H9 (cell line): Measurements from ENCODE around the gene CHORDC1. TPM values are rescaled to one million over a fixed set of nuclear protein-coding genes. Genes with fewer than 3 reads are reported as not detected.

Source experiments
- DNase-seq: peaks from one replicate; pipeline ENCODE4 v3.0.0-alpha.2; 2017
- H2AFZ ChIP-seq: one replicate; pipeline ENCODE4 v1.6.1; 2013; ENCODE audit warnings: mild to moderate bottlenecking, low read length, control low read depth, moderate library complexity
- H2AK5ac ChIP-seq: 2 replicates; pipeline ENCODE4 v1.6.1; 2013; ENCODE audit warnings: low read length, control low read depth, mixed read lengths; ENCODE audit not compliant: insufficient read length
- H2BK120ac ChIP-seq: one replicate; pipeline ENCODE4 v1.6.1; 2013; ENCODE audit warnings: low read depth, mild to moderate bottlenecking, low read length, control low read depth, inconsistent platforms; ENCODE audit not compliant: poor library complexity, severe bottlenecking
- H2BK12ac ChIP-seq: 2 replicates; pipeline ENCODE4 v1.6.1; 2013; ENCODE audit warnings: low read length, control low read depth, mixed read lengths, low read depth; ENCODE audit not compliant: insufficient read length
- H2BK15ac ChIP-seq: 2 replicates; pipeline ENCODE4 v1.6.1; 2013; ENCODE audit warnings: low read depth, low read length, control low read depth
- H2BK20ac ChIP-seq: one replicate; pipeline ENCODE4 v1.6.1; 2013; ENCODE audit warnings: low read depth, mild to moderate bottlenecking, low read length, control low read depth, inconsistent platforms; ENCODE audit not compliant: poor library complexity, severe bottlenecking
- H2BK5ac ChIP-seq: 2 replicates; pipeline ENCODE4 v1.6.1; 2013; ENCODE audit warnings: low read length, control low read depth, mixed read lengths; ENCODE audit not compliant: insufficient read length
- H3K14ac ChIP-seq: 2 replicates; pipeline ENCODE4 v1.6.1; 2013; ENCODE audit warnings: low read length, control low read depth; ENCODE audit not compliant: insufficient read depth
- H3K18ac ChIP-seq: 2 replicates; pipeline ENCODE4 v1.6.1; 2013; ENCODE audit warnings: low read depth, mild to moderate bottlenecking, mixed read lengths, low read length, control low read depth; ENCODE audit not compliant: insufficient read length
- H3K23ac ChIP-seq: 2 replicates; pipeline ENCODE4 v1.6.1; 2013; ENCODE audit warnings: low read length, control low read depth, mixed read lengths, low read depth; ENCODE audit not compliant: insufficient read length
- H3K23me2 ChIP-seq: 2 replicates; pipeline ENCODE4 v1.6.1; 2013; ENCODE audit warnings: low read depth, mild to moderate bottlenecking, mixed read lengths, low read length, control low read depth; ENCODE audit not compliant: insufficient read length, poor library complexity, severe bottlenecking
- H3K27ac ChIP-seq: 2 replicates; pipeline ENCODE4 v1.5.1; 2013; ENCODE audit warnings: low read length, control low read depth, mixed read lengths, low read depth; ENCODE audit not compliant: insufficient read length
- H3K27me3 ChIP-seq: 2 replicates; pipeline ENCODE4 v1.6.1; 2013; ENCODE audit warnings: low read length, control low read depth, inconsistent platforms; ENCODE audit not compliant: insufficient read depth
- H3K4ac ChIP-seq: 2 replicates; pipeline ENCODE4 v1.6.1; 2013; ENCODE audit warnings: low read depth, mild to moderate bottlenecking, control low read depth, inconsistent platforms, low read length, moderate library complexity
- H3K4me1 ChIP-seq: 2 replicates; pipeline ENCODE4 v1.6.1; 2013; ENCODE audit warnings: low read length, control low read depth, inconsistent platforms; ENCODE audit not compliant: insufficient read depth
- H3K4me2 ChIP-seq: 2 replicates; pipeline ENCODE4 v1.6.1; 2013; ENCODE audit warnings: low read length, control low read depth, mixed read lengths; ENCODE audit not compliant: insufficient read length, insufficient read depth
- H3K56ac ChIP-seq: 2 replicates; pipeline ENCODE4 v1.6.1; 2013; ENCODE audit warnings: low read depth, mild to moderate bottlenecking, mixed read lengths, low read length, control low read depth; ENCODE audit not compliant: insufficient read length
- H3K79me1 ChIP-seq: 2 replicates; pipeline ENCODE4 v1.6.1; 2013; ENCODE audit warnings: low read depth, mild to moderate bottlenecking, moderate library complexity, low read length, control low read depth, inconsistent platforms; ENCODE audit not compliant: insufficient read depth, poor library complexity, severe bottlenecking
- H3K79me2 ChIP-seq: 2 replicates; pipeline ENCODE4 v1.6.1; 2013; ENCODE audit warnings: low read length, control low read depth, inconsistent platforms; ENCODE audit not compliant: insufficient read depth
- H3K9ac ChIP-seq: 2 replicates; pipeline ENCODE4 v1.6.1; 2013; ENCODE audit warnings: low read length, control low read depth, mixed read lengths; ENCODE audit not compliant: insufficient read length; ENCODE audit errors: extremely low read depth
- H3K9me3 ChIP-seq: one replicate; pipeline ENCODE4 v1.6.1; 2013; ENCODE audit warnings: low read depth, low read length, inconsistent platforms; ENCODE audit not compliant: control insufficient read depth
- H3T11ph ChIP-seq: one replicate; pipeline ENCODE4 v1.6.1; 2013; ENCODE audit warnings: mild to moderate bottlenecking, low read length, control low read depth, inconsistent platforms
- H4K20me1 ChIP-seq: one replicate; pipeline ENCODE4 v1.6.1; 2013; ENCODE audit not compliant: control insufficient read depth, insufficient read length, insufficient read depth
- H4K5ac ChIP-seq: 2 replicates; pipeline ENCODE4 v1.6.1; 2013; ENCODE audit warnings: low read depth, mild to moderate bottlenecking, mixed read lengths, low read length, control low read depth; ENCODE audit not compliant: insufficient read length
- H4K8ac ChIP-seq: replicated peaks from 2 replicates; pipeline ENCODE4 v1.6.1; 2013; ENCODE audit warnings: low read length, control low read depth, mixed read lengths, low read depth; ENCODE audit not compliant: insufficient read length
- H4K91ac ChIP-seq: 2 replicates; pipeline ENCODE4 v1.6.1; 2013; ENCODE audit warnings: low read depth, mild to moderate bottlenecking, moderate library complexity, mixed read lengths, low read length, control low read depth; ENCODE audit not compliant: insufficient read length
- H3K27ac Mint-ChIP-seq, 3 experiments: 2 replicates in 2 of 3; 3 replicates in 1 of 3; pipeline ENCODE4 v1.8.0; 2020 to 2021; ENCODE audit warnings: mixed read lengths in 3 of 3, mild to moderate bottlenecking in 1 of 3, moderate library complexity in 1 of 3
- H3K27me3 Mint-ChIP-seq: 2 replicates; pipeline ENCODE4 v1.8.0; 2021; ENCODE audit warnings: low read depth, mild to moderate bottlenecking, moderate library complexity, mixed read lengths
- H3K36me3 Mint-ChIP-seq, 3 experiments: 2 replicates in 2 of 3; 3 replicates in 1 of 3; pipeline ENCODE4 v1.8.0; 2020 to 2021; ENCODE audit warnings: low read depth in 3 of 3, mixed read lengths in 3 of 3; ENCODE audit not compliant: insufficient read depth in 1 of 3
- H3K4me1 Mint-ChIP-seq, 2 experiments: 2 replicates each; pipeline ENCODE4 v1.8.0; 2020; ENCODE audit warnings: mixed read lengths in 2 of 2
- H3K4me3 Mint-ChIP-seq, 2 experiments: 2 replicates in 1 of 2; 3 replicates in 1 of 2; pipeline ENCODE4 v1.8.0; 2020 to 2021; ENCODE audit warnings: mild to moderate bottlenecking in 2 of 2, mixed read lengths in 2 of 2, moderate library complexity in 1 of 2
- H3K9me3 Mint-ChIP-seq, 2 experiments: 2 replicates in 1 of 2; 3 replicates in 1 of 2; pipeline ENCODE4 v1.8.0; 2020; ENCODE audit warnings: mild to moderate bottlenecking in 2 of 2, mixed read lengths in 2 of 2, moderate library complexity in 1 of 2
- CTCF ChIP-seq: fragments of 200-600 bp; sonication (generic); conservative IDR thresholded peaks from 3 replicates; pipeline ENCODE4 v1.8.0; 2021; ENCODE audit warnings: antibody characterized with exemption, mild to moderate bottlenecking
- WGBS: extraction: QIAGEN DNeasy Blood & Tissue Kit; methylation state at CpG from one replicate; pipeline ENCODE4 v1.1.7; 2013; ENCODE audit warnings: missing lambda C conversion rate, low lambda C conversion rate, mixed read lengths; ENCODE audit not compliant: insufficient read length; ENCODE audit errors: extremely low coverage; 5-methylcytosine and 5-hydroxymethylcytosine counted together
- total RNA-seq: library from RNA; stranded (reverse); gene quantifications from 2 replicates; pipeline ENCODE4 v1.2.1, GENCODE V29; 2021

The CHORDC1 gene
- total RNA-seq, 1 experiment from 2014 or later = 77.7 TPM

- TF ChIP-seq CTCF = no peak
- H3T11ph ChIP-seq = no peak overlapping the region
- no CpG with 5 or more reads among the region's 16 CpGs for WGBS
Observed at GRCh38 chr11:90221803-90222458, 918 bp downstream of the CHORDC1 start.

More at GRCh38 chr11:90221803-90222458, 918 bp downstream of the CHORDC1 start:
- H3K36me3 Mint-ChIP-seq = peaks cover 9 to 22% (median 21%) of the 10 kb centered on the region in 3 experiments
- no peak overlapping the region for H3K23ac ChIP-seq
- no peak overlapping the region for H3K27ac ChIP-seq
- H3K9ac ChIP-seq = peak overlapping the region; percentile 84
- no peaks in the 10 kb centered on the region for H4K20me1 ChIP-seq
- H3K27me3 ChIP-seq = no peaks in the 10 kb centered on the region
- no peak overlapping the region for H2BK20ac ChIP-seq
- peaks cover 51% of the 10 kb centered on the region in 2 experiments for H3K4me1 Mint-ChIP-seq
- H2BK12ac ChIP-seq = no peak overlapping the region
- no peak overlapping the region for H2BK5ac ChIP-seq
- H3K4me1 ChIP-seq = no peaks in the 10 kb centered on the region; the same call in 1 of the 2 replicates
- H3K4me3 Mint-ChIP-seq = peak overlapping the region; percentile 99 to 100
- H4K8ac ChIP-seq = no peak overlapping the region
- H3K79me1 ChIP-seq = peaks cover 4% of the 10 kb centered on the region
- no peaks in the 10 kb centered on the region for H3K27me3 Mint-ChIP-seq
- peak overlapping the region; percentile 89; the same call in 1 of the 2 replicates for H3K14ac ChIP-seq
- H2BK120ac ChIP-seq = no peak overlapping the region
- H2AK5ac ChIP-seq = no peak overlapping the region
- H3K9me3 Mint-ChIP-seq = peaks cover 5 to 12% of the 10 kb centered on the region in 2 experiments; a peak in 4 of 5 replicates
- H2BK15ac ChIP-seq = no peak overlapping the region
- no peak overlapping the region for H4K5ac ChIP-seq
- H3K79me2 ChIP-seq = peaks cover 38% of the 10 kb centered on the region; the same call in 1 of the 2 replicates
- peak overlapping the region; percentile 96 to 99 (median 99) for H3K27ac Mint-ChIP-seq
- H3K18ac ChIP-seq = peak overlapping the region; percentile 71
- no peak overlapping the region for H3K56ac ChIP-seq
- H4K91ac ChIP-seq = no peak overlapping the region
- no peak for DNase-seq
- no peak overlapping the region for H2AFZ ChIP-seq
- no peak overlapping the region for H3K4ac ChIP-seq
- H3K4me2 ChIP-seq = peak overlapping the region; percentile 97
- H3K23me2 ChIP-seq = peaks cover 6% of the 10 kb centered on the region
- H3K9me3 ChIP-seq = no peaks in the 10 kb centered on the region
